ENCODE data around the gene SMIM33. TPM values are rescaled to one million over a fixed set of nuclear protein-coding genes. Genes with fewer than 3 reads are reported as not detected.

SMIM33 gene
- total and polyA plus RNA-seq, 2 of the 13 experiments (the other 11 are each of a cell fraction or from before 2014, with no cell fraction given), result not detected

DNA sequence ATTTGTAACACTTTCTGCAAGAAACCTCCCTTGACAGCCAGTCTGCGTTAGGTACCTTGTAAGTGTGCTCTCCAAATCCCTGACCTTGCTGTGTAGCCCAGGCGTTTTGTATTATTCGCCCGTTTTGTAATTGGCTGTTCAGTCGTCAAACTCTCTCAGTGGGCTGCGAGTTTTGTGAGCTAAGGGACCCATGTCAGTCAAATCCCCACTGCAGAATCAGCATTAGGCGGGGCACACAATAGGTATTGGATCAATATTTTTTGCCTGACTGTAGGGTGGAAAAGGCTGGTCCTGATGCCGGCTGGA is 32.1 kb upstream of the SMIM33 start (continued):
- TF ChIP-seq ZNF512B (CRISPR knock-in tag; IDR thresholded peaks at IDR 0.05; ENCODE audit: borderline replicate concordance), result no peak
- 0 out of 2 replicates have a peak, but pooled peaks have one; percentile 3 for TF ChIP-seq BCL6 (CRISPR knock-in tag; IDR thresholded peaks at IDR 0.05)
- TF ChIP-seq SUZ12 (IDR thresholded peaks at IDR 0.05; ENCODE audit: low read depth, low read length), result no peak
- TF ChIP-seq SMC3 (IDR thresholded peaks at IDR 0.05; ENCODE audit: low read length), result no peak
- no peak for TF ChIP-seq PREB (CRISPR knock-in tag; IDR thresholded peaks at IDR 0.05)
- 0 out of 2 replicates have a peak, but pooled peaks have one; percentile 56 for TF ChIP-seq ZNF451 (CRISPR knock-in tag; IDR thresholded peaks at IDR 0.05)

DNA sequence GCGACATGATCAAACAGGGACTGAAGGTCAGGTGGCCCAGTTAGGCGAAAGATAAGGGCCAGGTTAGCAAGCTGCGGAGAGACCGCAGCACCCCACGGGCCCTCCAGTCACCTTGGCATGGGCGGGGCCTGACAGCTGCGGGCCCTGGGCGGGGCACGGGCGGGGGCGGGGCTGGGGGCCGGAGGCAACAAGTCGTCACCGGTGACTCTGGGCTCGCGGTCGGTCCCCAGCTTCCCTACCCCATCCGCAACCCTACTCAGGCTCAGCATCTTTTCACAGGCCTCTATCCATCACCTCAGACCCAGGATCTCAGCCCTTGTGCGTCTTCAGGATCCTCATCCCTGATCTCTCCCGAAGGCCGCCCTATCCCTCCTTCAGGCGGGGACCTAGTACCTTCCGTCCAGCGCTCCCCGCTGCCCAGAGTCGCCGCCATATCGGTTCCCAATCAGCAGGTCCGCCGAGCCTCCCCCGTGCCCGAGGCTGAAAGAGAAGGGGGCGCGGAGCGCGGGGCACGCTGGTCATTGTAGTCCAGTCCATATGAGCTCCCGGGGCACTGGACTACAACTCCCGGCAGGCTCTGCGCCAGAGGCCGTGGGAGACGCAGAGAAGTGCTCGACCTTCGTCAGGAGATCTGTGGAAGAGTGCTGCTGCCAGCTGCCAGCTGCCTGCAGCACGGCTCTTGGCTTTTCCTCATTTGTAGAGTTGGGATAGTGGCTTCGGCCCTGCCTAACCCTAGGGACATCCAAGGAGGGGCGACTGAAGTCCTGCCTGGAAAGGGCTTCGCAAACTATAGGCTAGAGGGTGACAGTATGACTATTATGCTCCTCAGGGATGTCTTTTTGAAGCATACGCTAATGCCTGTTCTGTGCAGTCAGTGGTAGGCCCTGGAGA is 31.5 kb upstream of the SMIM33 start, which contains the start of gene DNAJC18:
DNAJC18 (minus strand) TSS at position 513 of the 891 bp plus-strand sequence; CDS start at position 433, 80 bp downstream.
- peak within 1 kb of the TSS; percentile 89 to 98 (median 89) for H3K4me3 ChIP-seq (replicated peaks in 1 of 3; ENCODE audit: insufficient read depth in 1 of 3, low read depth in 2 of 3, low read length in 3 of 3)
- no peaks in the 10 kb centered on the region for H3K79me2 ChIP-seq (ENCODE audit: insufficient read depth, low read length)
- peak within 1 kb of the TSS; percentile 87 for H2AFZ ChIP-seq (ENCODE audit: low read length)
- H3K4me1 ChIP-seq (ENCODE audit: insufficient read depth, low read length), result peaks cover 15% of the 10 kb centered on the region
- H4K20me1 ChIP-seq (ENCODE audit: insufficient read depth, low read length), result no peaks in the 10 kb centered on the region
- no TSS peak for BruUV-seq (replicated peaks)
- H3K27ac ChIP-seq (ENCODE audit: extremely low read length, insufficient read depth, low read length), result peak within 1 kb of the TSS; percentile 73
- peak within 1 kb of the TSS; percentile 94 for H3K4me2 ChIP-seq (ENCODE audit: low read depth, low read length)
- peak within 1 kb of the TSS; percentile 84 for H3K9ac ChIP-seq (ENCODE audit: insufficient read depth, low read depth, low read length)
- CTCF ChIA-PET (ENCODE audit: low intra/inter-chr PET ratio, low total read pairs), result no interaction called here
- H3K9me3 ChIP-seq (ENCODE audit: low read length), result no peaks in the 10 kb centered on the region
- POLR2A ChIA-PET, result interaction anchor here (0.7 to 2.4 kb wide), 25 partner anchors 9 to 241 kb away, joined by 3 to 52 read pairs (median 4); partner anchors contain the start of genes MATR3, SIL1, SPATA24 and STING1
- WGBS (ENCODE audit: low lambda C conversion rate), result under 1% methylated on average over 31 of the region's 49 CpGs
- peak; percentile 81 for DNase-seq (ENCODE audit: low spot score)
- H3K36me3 ChIP-seq (replicated peaks in 1 of 2; ENCODE audit: control insufficient read depth in 1 of 2, insufficient read depth in 2 of 2, low read length in 2 of 2), result no peaks in the 10 kb centered on the region
- peak; percentile 92 for FAIRE-seq
- ATAC-seq, result peak; percentile 97
- in situ Hi-C loops (cut with HindIII; ENCODE audit: extremely low pct_ligation_motif_present, low pct_unique_long_range_greater_than_20kb), result no loop called here
- intact Hi-C loops (cut with micrococcal nuclease; ENCODE audit: unreplicated experiment), result loop anchor here (5.0 to 10.0 kb wide), 2 partner anchors 63 to 306 kb away; no protein-coding TSS in a partner anchor
- H3K27me3 ChIP-seq (ENCODE audit: control insufficient read depth in 1 of 2, insufficient read depth in 2 of 2, low read length in 2 of 2), result 0 out of 5 replicates have a peak, but pooled peaks cover 0 to 7% of the 10 kb centered on the region in 2 experiments
- TF ChIP-seq ZNF432 (CRISPR knock-in tag; IDR thresholded peaks at IDR 0.05; ENCODE audit: borderline replicate concordance) (no peak), MIER2 (CRISPR knock-in tag; IDR thresholded peaks at IDR 0.05) (no peak), U2AF1 (optimal IDR thresholded peaks at IDR 0.05; ENCODE audit: low read depth, low read length) (no peak), ZNF124 (CRISPR knock-in tag; IDR thresholded peaks at IDR 0.05) (peak; percentile 64; the same call in 1 of the 2 replicates), HNRNPLL (IDR thresholded peaks at IDR 0.05; ENCODE audit: low read depth, low read length, poor library complexity, severe bottlenecking) (peak; percentile 56), YY1 (IDR thresholded peaks at IDR 0.05; ENCODE audit: insufficient read depth, insufficient replicate concordance, low read depth, low read length) (peak; percentile 80), ERF (CRISPR knock-in tag; IDR thresholded peaks at IDR 0.05) (peak; percentile 38; the same call in 1 of the 2 replicates), YEATS2 (CRISPR knock-in tag; IDR thresholded peaks at IDR 0.05; ENCODE audit: borderline replicate concordance) (peak; percentile 59; the same call in 1 of the 2 replicates), SP1 (IDR thresholded peaks at IDR 0.05) (no peak), SP1 (CRISPR knock-in tag; IDR thresholded peaks at IDR 0.05) (peak; percentile 22; the same call in 1 of the 2 replicates), IKZF4 (CRISPR knock-in tag; IDR thresholded peaks at IDR 0.05; ENCODE audit: borderline replicate concordance, low read depth, not compliant biosample characterization) (peak; percentile 72)
- TF ChIP-seq, protein P1, sequence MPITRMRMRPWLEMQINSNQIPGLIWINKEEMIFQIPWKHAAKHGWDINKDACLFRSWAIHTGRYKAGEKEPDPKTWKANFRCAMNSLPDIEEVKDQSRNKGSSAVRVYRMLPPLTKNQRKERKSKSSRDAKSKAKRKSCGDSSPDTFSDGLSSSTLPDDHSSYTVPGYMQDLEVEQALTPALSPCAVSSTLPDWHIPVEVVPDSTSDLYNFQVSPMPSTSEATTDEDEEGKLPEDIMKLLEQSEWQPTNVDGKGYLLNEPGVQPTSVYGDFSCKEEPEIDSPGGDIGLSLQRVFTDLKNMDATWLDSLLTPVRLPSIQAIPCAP (CRISPR knock-in tag; IDR thresholded peaks at IDR 0.05; ENCODE audit: low read depth), result 0 out of 2 replicates have a peak, but pooled peaks have one; percentile 38

Data from HepG2 (cell line).